Testis (tissue), 3 donors: Measurements from ENCODE around the gene NRF1. TPM values are rescaled to one million over a fixed set of nuclear protein-coding genes. Genes with fewer than 3 reads are reported as not detected.
A peak's percentile ranks its signal among the peaks of the same experiment; 100 is the strongest.
"Not testable (repeated sequence)": the region's sequence is repeated elsewhere in the genome, so short reads cannot be mapped to it uniquely, and the experiment has no call there.

Source experiments
- DNase-seq: peaks from one replicate; pipeline ENCODE4 v3.0.0-alpha.2; 2019
- H3K27ac ChIP-seq, 2 donors: fragments of 200-600 bp; sonication (generic); one replicate each; pipeline ENCODE4 v1.5.1; 2019
- H3K27me3 ChIP-seq: fragments of 200-600 bp; sonication (generic); one replicate; pipeline ENCODE4 v1.5.1; 2019
- H3K36me3 ChIP-seq: fragments of 200-600 bp; sonication (generic); one replicate; pipeline ENCODE4 v1.5.1; 2017; ENCODE audit warnings: low read depth; ENCODE audit errors: missing control alignments
- H3K4me1 ChIP-seq: fragments of 200-600 bp; sonication (generic); one replicate; pipeline ENCODE4 v1.5.1; 2019
- H3K4me3 ChIP-seq, 2 donors: fragments of 200-600 bp; sonication (generic); one replicate each; pipeline ENCODE4 v1.5.1; 2017 to 2019
- H3K9me3 ChIP-seq: fragments of 200-600 bp; sonication (generic); one replicate; pipeline ENCODE4 v1.5.1; 2017
- POLR2A ChIP-seq: fragments of 450-650 bp; IDR thresholded peaks from one replicate; pipeline ENCODE4 v1.6.1; 2017; ENCODE audit warnings: antibody characterized with exemption, mild to moderate bottlenecking, moderate library complexity
- WGBS, 2 donors: methylation state at CpG; one replicate each; pipeline ENCODE4 v1.1.5; 2018; 5-methylcytosine and 5-hydroxymethylcytosine counted together
- intact Hi-C: fragments of 100-400 bp; cut with DNase I; formaldehyde crosslinking; loops from one replicate; pipeline ENCODE4 v1.15.1; 2023; ENCODE audit warnings: low total_unique reads
- polyA plus RNA-seq: library from polyadenylated mRNA; stranded (reverse); fragments of 350-450 nt; fragmentation: Illumina TruSeq; extraction: RNeasy Lipid Tissue Mini Kit (QIAGEN cat#74804); gene quantifications from one replicate; pipeline ENCODE4 v1.2.3, GENCODE V29; 2014; ENCODE audit warnings: low read depth, low replicate concordance; ENCODE audit not compliant: insufficient read depth
- total RNA-seq, 2 donors: library from RNA; depleted of rRNA; stranded (reverse); fragments of >200 nt; gene quantifications; one replicate each; pipeline ENCODE4 v1.2.3, GENCODE V29; 2016
- TF ChIP-seq, protein P1 (sequence below), 3 experiments: fragments of 450-650 bp in 2 of 3; fragments of 200-600 bp in 1 of 3; sonication (generic) in 1 of 3; IDR thresholded peaks; one replicate each; pipeline ENCODE4 v1.5.1; 2016 to 2019; ENCODE audit warnings: antibody characterized with exemption in 3 of 3, mild to moderate bottlenecking in 2 of 3, moderate library complexity in 1 of 3

The NRF1 gene
- total and polyA plus RNA-seq, 3 donors from 2014 or later: 16.9 to 41.6 (median 26.9) TPM

DNA sequence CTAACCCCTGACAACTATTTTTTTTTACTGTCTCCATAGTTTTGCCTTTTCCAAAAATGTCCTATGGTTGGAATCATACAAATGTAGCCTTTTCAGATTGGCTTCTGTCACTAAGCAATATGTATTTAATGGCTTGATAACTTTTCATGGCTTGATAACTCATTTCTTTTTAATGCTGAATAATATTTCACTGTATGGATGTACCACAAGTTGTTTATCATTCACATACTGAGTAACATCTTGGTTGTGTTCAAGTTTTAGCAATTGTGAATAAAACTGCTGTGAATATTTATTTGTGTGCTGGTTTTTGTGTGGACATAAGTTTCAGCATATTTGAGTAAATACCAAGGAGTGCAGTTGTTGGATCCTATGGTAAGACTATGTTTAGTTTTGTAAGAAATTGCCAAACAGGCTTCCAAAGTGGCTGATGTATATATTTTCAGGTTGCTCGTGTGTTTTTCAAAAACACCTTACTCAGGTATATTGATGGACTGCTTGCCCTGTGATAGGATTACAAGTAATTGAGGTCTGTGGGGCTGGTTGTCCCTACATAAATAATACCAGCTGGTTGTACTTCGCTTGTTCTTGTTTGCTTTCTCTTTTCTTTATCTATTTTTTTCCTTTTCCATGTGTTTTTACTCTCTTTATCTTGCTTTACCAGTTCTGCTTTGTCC, 23.0 kb downstream of the NRF1 start:
- Histone ChIP-seq H3K4me3 (no peak overlapping the region), H3K27ac (no peak overlapping the region), H3K9me3 (no peaks in the 10 kb centered on the region), H3K27me3 (no peaks in the 10 kb centered on the region), H3K36me3 (no peaks in the 10 kb centered on the region), H3K4me1 (peaks cover 4% of the 10 kb centered on the region)
- WGBS, 2 donors: 80 to 91% methylated on average over 2 of the region's 2 CpGs
- no peak for TF ChIP-seq POLR2A
- TF ChIP-seq, protein P1, sequence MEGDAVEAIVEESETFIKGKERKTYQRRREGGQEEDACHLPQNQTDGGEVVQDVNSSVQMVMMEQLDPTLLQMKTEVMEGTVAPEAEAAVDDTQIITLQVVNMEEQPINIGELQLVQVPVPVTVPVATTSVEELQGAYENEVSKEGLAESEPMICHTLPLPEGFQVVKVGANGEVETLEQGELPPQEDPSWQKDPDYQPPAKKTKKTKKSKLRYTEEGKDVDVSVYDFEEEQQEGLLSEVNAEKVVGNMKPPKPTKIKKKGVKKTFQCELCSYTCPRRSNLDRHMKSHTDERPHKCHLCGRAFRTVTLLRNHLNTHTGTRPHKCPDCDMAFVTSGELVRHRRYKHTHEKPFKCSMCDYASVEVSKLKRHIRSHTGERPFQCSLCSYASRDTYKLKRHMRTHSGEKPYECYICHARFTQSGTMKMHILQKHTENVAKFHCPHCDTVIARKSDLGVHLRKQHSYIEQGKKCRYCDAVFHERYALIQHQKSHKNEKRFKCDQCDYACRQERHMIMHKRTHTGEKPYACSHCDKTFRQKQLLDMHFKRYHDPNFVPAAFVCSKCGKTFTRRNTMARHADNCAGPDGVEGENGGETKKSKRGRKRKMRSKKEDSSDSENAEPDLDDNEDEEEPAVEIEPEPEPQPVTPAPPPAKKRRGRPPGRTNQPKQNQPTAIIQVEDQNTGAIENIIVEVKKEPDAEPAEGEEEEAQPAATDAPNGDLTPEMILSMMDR (IDR thresholded peaks at IDR 0.05): no peak
- DNase-seq: no peak
- intact Hi-C loops: no loop called here

DNA sequence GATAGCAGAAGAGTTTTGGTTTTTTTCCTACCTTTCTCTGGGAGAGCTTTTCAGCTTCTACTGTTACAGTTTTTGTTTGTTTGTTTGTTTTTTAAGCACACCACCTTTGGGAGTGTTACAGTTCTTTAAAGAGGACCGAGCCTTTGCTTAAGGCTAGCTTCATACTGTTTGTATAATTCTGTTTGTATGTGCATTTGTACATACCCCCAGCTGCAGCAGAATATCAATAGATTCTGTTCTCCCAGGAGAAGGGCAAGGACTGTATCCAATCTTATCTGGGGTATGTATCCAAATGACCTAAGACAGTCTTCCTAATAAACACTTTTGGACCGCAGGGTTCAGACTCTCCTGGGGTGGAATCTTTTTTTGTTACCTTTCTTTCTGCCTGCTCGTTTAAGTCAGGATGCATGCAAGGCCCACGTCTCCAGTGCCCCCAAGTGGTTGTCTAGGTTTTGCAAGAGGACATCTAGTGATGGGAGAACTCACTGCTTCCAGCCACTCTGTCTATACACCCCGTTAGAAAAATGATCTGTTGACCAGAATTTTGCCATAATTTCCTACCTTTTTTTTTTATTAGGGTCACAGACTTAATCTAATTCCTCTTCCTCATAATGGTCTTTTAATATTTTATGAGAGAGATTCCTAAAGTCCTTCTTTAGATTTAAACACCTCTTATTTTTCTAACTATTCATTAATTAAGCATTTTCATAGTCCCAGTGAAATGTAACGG, 23.9 kb downstream of the NRF1 start:
- TF ChIP-seq POLR2A: no peak
- TF ChIP-seq, protein P1 (IDR thresholded peaks at IDR 0.05): peak; percentile 30 to 67 (median 45)
- H3K36me3 ChIP-seq: no peaks in the 10 kb centered on the region
- no peaks in the 10 kb centered on the region for H3K9me3 ChIP-seq
- H3K4me1 ChIP-seq: peaks cover 4% of the 10 kb centered on the region
- 22 to 29% methylated on average over 6 of the region's 6 CpGs for WGBS, 2 donors
- intact Hi-C loops: no loop called here
- no peak overlapping the region for H3K4me3 ChIP-seq
- no peak overlapping the region for H3K27ac ChIP-seq
- DNase-seq: peak; percentile 77
- H3K27me3 ChIP-seq: no peaks in the 10 kb centered on the region

DNA sequence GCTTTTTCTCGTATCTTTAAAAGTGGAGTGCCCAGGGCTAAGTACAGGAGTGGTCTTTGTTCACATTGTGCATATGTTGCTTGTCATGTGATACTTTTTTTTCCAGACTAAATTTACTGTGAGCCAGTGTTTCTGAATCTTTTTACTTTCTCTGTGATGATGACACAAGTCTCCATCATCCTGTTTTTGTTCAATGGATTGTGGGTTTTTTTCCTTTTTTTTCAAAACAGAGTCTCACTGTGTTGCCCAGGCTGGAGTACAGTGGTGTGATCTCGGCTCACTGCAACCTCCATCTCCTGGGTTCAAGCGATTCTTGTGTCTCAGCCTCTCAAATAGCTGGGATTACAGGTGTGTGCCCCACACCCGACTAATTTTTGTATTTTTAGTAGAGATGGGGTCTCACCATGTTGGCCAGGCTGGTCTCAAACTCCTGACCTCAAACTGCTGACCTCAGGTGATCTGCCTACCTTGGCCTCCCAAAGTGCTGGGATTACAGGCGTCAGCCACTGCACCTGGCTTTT, 24.6 kb downstream of the NRF1 start:
- WGBS, 2 donors: 78 to 81% methylated on average over 5 of the region's 5 CpGs
- intact Hi-C loops: not testable (repeated sequence)

DNA sequence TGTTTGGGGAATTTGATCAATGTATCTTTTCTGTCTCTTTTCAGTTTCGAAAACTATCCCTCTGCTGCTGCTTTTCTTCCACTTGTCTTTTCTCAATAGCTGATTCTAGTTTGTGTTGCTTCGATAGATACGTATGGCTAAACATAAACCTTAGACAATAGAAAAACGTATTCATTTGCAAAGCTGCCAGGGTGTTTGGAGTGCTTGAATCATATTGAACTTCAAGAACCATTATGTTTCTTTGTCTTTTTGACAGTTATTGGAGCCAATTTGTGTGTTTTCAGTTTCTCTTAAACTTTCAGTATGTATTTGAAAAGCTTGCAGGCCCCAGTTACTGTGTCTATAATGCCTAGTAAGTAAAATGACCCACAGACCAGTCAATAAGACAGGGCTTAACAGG, 25.1 kb downstream of the NRF1 start:
- 81 to 86% methylated on average over 4 of the region's 4 CpGs for WGBS, 2 donors
- no peak for DNase-seq
- intact Hi-C loops: no loop called here
- Histone ChIP-seq H3K36me3 (no peaks in the 10 kb centered on the region), H3K27ac (no peak overlapping the region), H3K4me3 (no peak overlapping the region), H3K9me3 (no peaks in the 10 kb centered on the region), H3K27me3 (no peaks in the 10 kb centered on the region), H3K4me1 (peaks cover 4% of the 10 kb centered on the region)
- TF ChIP-seq POLR2A: no peak
- TF ChIP-seq, protein P1 (IDR thresholded peaks at IDR 0.05): no peak

More for the DNA sequence above, 24.6 kb downstream of the NRF1 start:
- not testable (repeated sequence) for DNase-seq, H3K27me3 ChIP-seq, H3K9me3 ChIP-seq, H3K4me3 ChIP-seq, H3K27ac ChIP-seq, H3K4me1 ChIP-seq, H3K36me3 ChIP-seq

DNA sequence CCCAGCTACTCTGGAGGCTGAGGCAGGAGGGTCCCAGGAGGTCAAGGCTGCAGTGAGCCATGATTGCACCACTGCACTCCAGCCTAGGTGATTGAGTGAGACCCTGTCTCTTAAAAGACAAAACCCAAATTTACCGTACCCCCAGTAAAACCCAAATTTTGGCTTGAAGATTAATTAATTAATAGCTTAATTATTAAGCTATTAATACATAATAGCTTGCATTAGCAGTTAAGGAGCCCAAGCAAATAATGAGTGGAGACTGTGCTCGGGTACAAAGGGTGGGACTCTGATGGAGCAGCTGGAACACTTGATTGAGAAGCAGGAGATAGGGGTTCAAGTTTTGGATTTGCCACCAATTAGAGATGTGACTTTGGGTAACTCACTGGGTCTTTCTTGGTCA, 28.9 kb downstream of the NRF1 start:
- DNase-seq: no peak
- peaks cover 4% of the 10 kb centered on the region for H3K4me1 ChIP-seq
- H3K36me3 ChIP-seq: no peaks in the 10 kb centered on the region
- no peak overlapping the region for H3K27ac ChIP-seq
- intact Hi-C loops: no loop called here
- no peaks in the 10 kb centered on the region for H3K27me3 ChIP-seq
- H3K9me3 ChIP-seq: no peaks in the 10 kb centered on the region
- TF ChIP-seq, protein P1 (IDR thresholded peaks at IDR 0.05): no peak
- TF ChIP-seq POLR2A: no peak
- 57 to 87% methylated on average over 2 of the region's 2 CpGs for WGBS, 2 donors
- no peak overlapping the region for H3K4me3 ChIP-seq
